Endodermal cell (in vitro differentiated cells): ENCODE data around the gene SLC7A9. TPM values are rescaled to one million over a fixed set of nuclear protein-coding genes. Genes with fewer than 3 reads are reported as not detected.
"Not testable (repeated sequence)": the region's sequence is repeated elsewhere in the genome, so short reads cannot be mapped to it uniquely, and the experiment has no call there.

Experiments used
- DNase-seq: peaks from one replicate; pipeline ENCODE4 v3.0.0-alpha.2; 2017
- H3K27ac ChIP-seq: 2 replicates; pipeline ENCODE4 v1.5.1; 2013; ENCODE audit warnings: mild to moderate bottlenecking, low read depth, low read length, moderate library complexity
- H3K27me3 ChIP-seq: 2 replicates; pipeline ENCODE4 v1.6.1; 2013; ENCODE audit warnings: mild to moderate bottlenecking, low read length, moderate library complexity; ENCODE audit not compliant: insufficient read depth, control insufficient read depth, poor library complexity, severe bottlenecking
- H3K36me3 ChIP-seq: 2 replicates; pipeline ENCODE4 v1.7.0; 2013; ENCODE audit warnings: mild to moderate bottlenecking, low read length, moderate library complexity; ENCODE audit not compliant: control insufficient read depth, insufficient read depth
- H3K4me1 ChIP-seq: one replicate; pipeline ENCODE4 v1.7.0; 2013; ENCODE audit warnings: low read length; ENCODE audit not compliant: control insufficient read depth, insufficient read depth
- H3K4me3 ChIP-seq: 2 replicates; pipeline ENCODE4 v1.5.1; 2013; ENCODE audit warnings: mild to moderate bottlenecking, low read length, moderate library complexity
- H3K9ac ChIP-seq: 2 replicates; pipeline ENCODE4 v1.6.1; 2013; ENCODE audit warnings: mild to moderate bottlenecking, low read length, moderate library complexity; ENCODE audit not compliant: poor library complexity, severe bottlenecking; ENCODE audit errors: extremely low read depth
- H3K9me3 ChIP-seq: 2 replicates; pipeline ENCODE4 v1.6.1; 2013; ENCODE audit warnings: mild to moderate bottlenecking, low read length, moderate library complexity; ENCODE audit not compliant: control insufficient read depth
- H3K27ac Mint-ChIP-seq: 2 replicates; pipeline ENCODE4 v1.8.0; 2020; ENCODE audit warnings: mixed read lengths
- H3K27me3 Mint-ChIP-seq: 2 replicates; pipeline ENCODE4 v1.8.0; 2021; ENCODE audit warnings: mild to moderate bottlenecking, mixed read lengths; ENCODE audit not compliant: insufficient read depth
- H3K36me3 Mint-ChIP-seq: 2 replicates; pipeline ENCODE4 v1.8.0; 2020; ENCODE audit warnings: low read depth, mixed read lengths
- H3K4me1 Mint-ChIP-seq: 2 replicates; pipeline ENCODE4 v1.8.0; 2020; ENCODE audit warnings: mixed read lengths
- H3K4me3 Mint-ChIP-seq: 2 replicates; pipeline ENCODE4 v1.8.0; 2020; ENCODE audit warnings: mild to moderate bottlenecking, moderate library complexity, mixed read lengths
- H3K9me3 Mint-ChIP-seq: 2 replicates; pipeline ENCODE4 v1.8.0; 2020; ENCODE audit warnings: mild to moderate bottlenecking, mixed read lengths
- WGBS, 2 experiments: methylation state at CpG; one replicate each; pipeline versions ENCODE4 v1.1.5 to v1.1.7; 2013; ENCODE audit warnings: missing lambda C conversion rate in 2 of 2, mixed read lengths in 1 of 2; ENCODE audit not compliant: insufficient coverage in 1 of 2, insufficient read length in 1 of 2; 5-methylcytosine and 5-hydroxymethylcytosine counted together
- total RNA-seq, 2 donors: library from RNA; stranded (reverse); fragmentation: NEBNext Ultra II Directional in 1 of 2; extraction: Animal tissue kit (Norgen Biotek cat#: 25700) in 1 of 2; gene quantifications; 2 replicates in 1 of 2; 3 replicates in 1 of 2; pipeline ENCODE4 v1.2.1, GENCODE V29; 2021
- TF ChIP-seq, protein P1 (sequence below): fragments of 200-600 bp; sonication (generic); conservative IDR thresholded peaks from 2 replicates; pipeline ENCODE4 v1.5.0; 2021; ENCODE audit warnings: antibody characterized with exemption, mild to moderate bottlenecking

SLC7A9 gene
- total RNA-seq, 2 donors from 2014 or later = 0.18 TPM; not detected in 1

DNA sequence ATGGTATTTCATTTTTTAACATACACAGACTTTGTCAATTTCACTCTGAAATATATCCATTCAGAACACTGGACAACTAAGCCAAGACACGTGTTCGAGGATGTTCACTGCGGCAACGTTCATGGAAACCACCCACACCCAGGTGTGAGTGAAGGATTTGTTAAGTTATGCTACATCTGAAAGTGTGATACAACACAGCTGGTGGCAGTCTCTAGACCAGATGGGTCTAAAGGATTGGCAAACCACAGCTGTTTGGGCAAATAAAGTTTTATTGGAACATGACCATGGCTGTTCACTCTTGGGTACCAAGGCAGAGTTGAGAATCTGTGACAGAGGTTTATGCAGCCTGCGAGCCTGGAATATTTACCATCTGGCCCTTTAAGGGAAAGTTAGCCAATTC is 12.0 kb downstream of the SLC7A9 start:
- Histone ChIP-seq H3K4me3 (no peak overlapping the region), H3K27ac (no peak overlapping the region), H3K4me1 (no peaks in the 10 kb centered on the region), H3K27me3 (no peaks in the 10 kb centered on the region), H3K9ac (no peak overlapping the region), H3K9me3 (no peaks in the 10 kb centered on the region), H3K36me3 (no peaks in the 10 kb centered on the region)
- TF ChIP-seq, protein P1, sequence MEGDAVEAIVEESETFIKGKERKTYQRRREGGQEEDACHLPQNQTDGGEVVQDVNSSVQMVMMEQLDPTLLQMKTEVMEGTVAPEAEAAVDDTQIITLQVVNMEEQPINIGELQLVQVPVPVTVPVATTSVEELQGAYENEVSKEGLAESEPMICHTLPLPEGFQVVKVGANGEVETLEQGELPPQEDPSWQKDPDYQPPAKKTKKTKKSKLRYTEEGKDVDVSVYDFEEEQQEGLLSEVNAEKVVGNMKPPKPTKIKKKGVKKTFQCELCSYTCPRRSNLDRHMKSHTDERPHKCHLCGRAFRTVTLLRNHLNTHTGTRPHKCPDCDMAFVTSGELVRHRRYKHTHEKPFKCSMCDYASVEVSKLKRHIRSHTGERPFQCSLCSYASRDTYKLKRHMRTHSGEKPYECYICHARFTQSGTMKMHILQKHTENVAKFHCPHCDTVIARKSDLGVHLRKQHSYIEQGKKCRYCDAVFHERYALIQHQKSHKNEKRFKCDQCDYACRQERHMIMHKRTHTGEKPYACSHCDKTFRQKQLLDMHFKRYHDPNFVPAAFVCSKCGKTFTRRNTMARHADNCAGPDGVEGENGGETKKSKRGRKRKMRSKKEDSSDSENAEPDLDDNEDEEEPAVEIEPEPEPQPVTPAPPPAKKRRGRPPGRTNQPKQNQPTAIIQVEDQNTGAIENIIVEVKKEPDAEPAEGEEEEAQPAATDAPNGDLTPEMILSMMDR = no peak
- Mint-ChIP-seq H3K27ac (no peak overlapping the region), H3K27me3 (peaks cover 1% of the 10 kb centered on the region), H3K36me3 (no peaks in the 10 kb centered on the region), H3K9me3 (no peaks in the 10 kb centered on the region), H3K4me1 (no peaks in the 10 kb centered on the region), H3K4me3 (no peak overlapping the region)
- WGBS, 2 experiments = 96 to 100% methylated on average over 1 to 5 of the region's 5 CpGs
- no peak for DNase-seq

DNA sequence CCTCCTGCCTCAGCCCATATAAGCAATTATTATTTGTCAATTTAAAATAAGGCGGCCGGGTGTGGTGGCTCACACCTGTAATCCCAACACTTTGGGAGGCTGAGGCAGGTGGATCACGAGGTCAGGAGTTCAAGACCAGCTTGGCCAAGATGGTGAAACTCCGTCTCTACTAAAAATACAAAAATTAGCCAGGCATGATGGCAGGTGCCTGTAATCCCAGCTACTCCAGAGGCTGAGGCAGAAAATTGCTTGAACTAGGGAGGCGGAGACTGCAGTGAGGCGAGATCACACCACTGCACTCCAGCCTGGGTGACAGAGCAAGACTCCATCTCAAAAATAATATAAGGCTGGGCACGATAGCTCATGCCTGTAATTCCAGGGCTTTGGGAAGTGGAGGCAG is 12.7 kb downstream of the SLC7A9 start:
- not testable (repeated sequence) for H3K9me3 Mint-ChIP-seq, H3K4me3 ChIP-seq, DNase-seq, H3K4me1 Mint-ChIP-seq, H3K27me3 Mint-ChIP-seq, H3K36me3 ChIP-seq, H3K4me3 Mint-ChIP-seq, H3K4me1 ChIP-seq, H3K9me3 ChIP-seq, H3K27me3 ChIP-seq, H3K27ac Mint-ChIP-seq, H3K27ac ChIP-seq, H3K36me3 Mint-ChIP-seq, H3K9ac ChIP-seq
- WGBS, 2 experiments = 92 to 96% methylated on average over 6 to 7 of the region's 7 CpGs

DNA sequence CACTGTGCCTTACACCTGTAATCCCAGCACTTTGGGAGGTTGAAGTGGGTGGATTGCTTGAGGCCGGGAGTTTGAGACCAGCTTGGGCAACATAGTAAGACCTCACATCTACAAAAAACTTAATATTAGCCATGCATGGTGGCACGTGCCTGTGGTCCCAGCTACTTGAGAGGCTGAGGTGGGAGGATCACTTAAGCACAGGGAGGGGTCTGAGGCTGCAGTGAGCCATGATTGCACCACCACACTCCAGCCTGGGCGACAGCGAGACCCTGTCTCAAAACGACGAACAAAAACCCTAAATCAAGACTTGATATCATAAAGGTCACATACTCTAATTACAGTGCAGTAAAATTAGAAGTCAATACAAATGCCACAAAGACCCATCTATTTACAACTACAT is 17.4 kb downstream of the SLC7A9 start:
- Histone ChIP-seq H3K27ac (no peak overlapping the region), H3K9me3 (no peaks in the 10 kb centered on the region), H3K36me3 (no peaks in the 10 kb centered on the region), H3K4me3 (no peak overlapping the region), H3K9ac (no peak overlapping the region), H3K4me1 (no peaks in the 10 kb centered on the region), H3K27me3 (no peaks in the 10 kb centered on the region)
- no peaks in the 10 kb centered on the region for H3K36me3 Mint-ChIP-seq
- peaks cover 6% of the 10 kb centered on the region for H3K9me3 Mint-ChIP-seq
- no peak overlapping the region for H3K4me3 Mint-ChIP-seq
- H3K27me3 Mint-ChIP-seq = no peaks in the 10 kb centered on the region
- TF ChIP-seq, protein P1 = no peak
- no peak for DNase-seq
- H3K27ac Mint-ChIP-seq = no peak overlapping the region
- H3K4me1 Mint-ChIP-seq = no peaks in the 10 kb centered on the region
- WGBS, 2 experiments = 75 to 86% methylated on average over 3 to 6 of the region's 6 CpGs

DNA sequence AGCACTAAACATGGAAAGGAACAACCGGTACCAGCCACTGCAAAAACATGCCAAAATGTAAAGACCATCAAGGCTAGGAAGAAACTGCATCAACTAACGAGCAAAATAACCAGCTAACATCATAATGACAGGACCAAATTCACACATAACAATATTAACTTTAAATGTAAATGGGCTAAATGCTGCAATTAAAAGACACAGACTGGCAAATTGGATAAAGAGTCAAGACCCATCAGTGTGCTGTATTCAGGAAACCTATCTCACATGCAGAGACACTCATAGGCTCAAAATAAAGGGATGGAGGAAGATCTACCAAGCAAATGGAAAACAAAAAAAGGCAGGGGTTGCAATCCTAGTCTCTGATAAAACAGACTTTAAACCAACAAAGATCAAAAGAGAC is 21.5 kb downstream of the SLC7A9 start:
- H3K27me3 ChIP-seq, H3K4me1 Mint-ChIP-seq, DNase-seq, H3K27ac Mint-ChIP-seq, H3K27ac ChIP-seq, H3K27me3 Mint-ChIP-seq, H3K4me3 Mint-ChIP-seq, H3K4me3 ChIP-seq, H3K9me3 ChIP-seq, H3K9ac ChIP-seq, H3K36me3 ChIP-seq, H3K4me1 ChIP-seq, H3K36me3 Mint-ChIP-seq: not testable (repeated sequence)
- H3K9me3 Mint-ChIP-seq = peaks cover 36% of the 10 kb centered on the region
- WGBS, 2 experiments = no CpG with 5 or more reads among the region's 2 CpGs
